Uterus (tissue), 2 donors: ENCODE results near the gene ASCC1.

Experiments
- POLR2A ChIP-seq, 2 donors: fragments of 450-650 bp; IDR thresholded peaks; one replicate each; pipeline ENCODE4 v1.6.1; 2016; ENCODE audit warnings: antibody characterized with exemption in 2 of 2, mild to moderate bottlenecking in 1 of 2, moderate library complexity in 1 of 2
- TF ChIP-seq, protein P1 (sequence below), 4 experiments: fragments of 200-600 bp in 2 of 4; fragments of 450-650 bp in 2 of 4; sonication (generic) in 2 of 4; IDR thresholded peaks; one replicate each; pipeline ENCODE4 v1.5.1; 2016 to 2019; ENCODE audit warnings: antibody characterized with exemption in 4 of 4, mild to moderate bottlenecking in 2 of 4, moderate library complexity in 1 of 4

DNA sequence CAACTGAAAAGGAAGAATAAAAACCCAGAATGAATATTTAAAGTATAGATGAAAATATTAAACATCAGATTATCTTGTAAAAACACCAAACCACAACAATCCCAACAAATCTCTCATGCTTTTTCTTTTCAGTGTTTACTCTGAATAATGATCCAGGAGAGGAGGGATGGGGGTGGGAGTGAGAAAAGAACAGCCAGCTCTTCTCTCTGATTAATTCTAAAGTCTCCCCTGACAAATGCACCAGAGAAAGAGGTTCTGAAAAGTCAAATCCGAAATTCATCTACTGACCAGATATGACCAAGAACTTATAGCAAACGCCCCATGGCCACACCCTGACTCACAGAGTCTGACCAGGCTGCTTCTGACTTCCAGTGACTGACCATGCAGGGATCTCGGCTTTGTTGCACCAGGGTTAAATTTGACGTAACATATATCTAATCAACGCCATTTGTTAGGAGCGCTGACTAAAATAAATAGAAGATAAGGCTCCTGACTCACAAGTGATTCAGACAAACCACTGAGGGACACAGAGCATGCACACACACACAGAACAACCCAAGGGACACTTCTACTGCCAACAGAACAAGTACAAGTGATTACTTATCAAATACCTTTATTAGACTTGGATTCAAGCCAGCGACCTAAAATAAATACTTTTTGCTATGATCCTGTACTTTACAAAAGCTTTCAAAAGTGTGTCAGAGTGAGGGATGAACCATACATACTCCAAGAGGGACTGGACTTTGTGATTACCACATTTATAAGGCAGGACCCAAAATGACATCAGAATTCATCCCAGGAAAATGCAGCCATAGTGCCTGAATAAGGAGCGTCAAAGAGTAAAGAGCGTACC, 118.4 kb downstream of the ASCC1 start:
- no peak for TF ChIP-seq POLR2A (IDR thresholded peaks at IDR 0.05)
- TF ChIP-seq, protein P1, sequence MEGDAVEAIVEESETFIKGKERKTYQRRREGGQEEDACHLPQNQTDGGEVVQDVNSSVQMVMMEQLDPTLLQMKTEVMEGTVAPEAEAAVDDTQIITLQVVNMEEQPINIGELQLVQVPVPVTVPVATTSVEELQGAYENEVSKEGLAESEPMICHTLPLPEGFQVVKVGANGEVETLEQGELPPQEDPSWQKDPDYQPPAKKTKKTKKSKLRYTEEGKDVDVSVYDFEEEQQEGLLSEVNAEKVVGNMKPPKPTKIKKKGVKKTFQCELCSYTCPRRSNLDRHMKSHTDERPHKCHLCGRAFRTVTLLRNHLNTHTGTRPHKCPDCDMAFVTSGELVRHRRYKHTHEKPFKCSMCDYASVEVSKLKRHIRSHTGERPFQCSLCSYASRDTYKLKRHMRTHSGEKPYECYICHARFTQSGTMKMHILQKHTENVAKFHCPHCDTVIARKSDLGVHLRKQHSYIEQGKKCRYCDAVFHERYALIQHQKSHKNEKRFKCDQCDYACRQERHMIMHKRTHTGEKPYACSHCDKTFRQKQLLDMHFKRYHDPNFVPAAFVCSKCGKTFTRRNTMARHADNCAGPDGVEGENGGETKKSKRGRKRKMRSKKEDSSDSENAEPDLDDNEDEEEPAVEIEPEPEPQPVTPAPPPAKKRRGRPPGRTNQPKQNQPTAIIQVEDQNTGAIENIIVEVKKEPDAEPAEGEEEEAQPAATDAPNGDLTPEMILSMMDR (IDR thresholded peaks at IDR 0.05), result no peak
